Measurements from ENCODE around the gene FLYWCH2. TPM values are rescaled to one million over a fixed set of nuclear protein-coding genes. Genes with fewer than 3 reads are reported as not detected.

The FLYWCH2 gene
- total and polyA plus RNA-seq, 9 of the 15 experiments (the other 6 are each of a cell fraction or from before 2014, with no cell fraction given), result 0.70 to 55.5 (median 7.6) TPM

DNA sequence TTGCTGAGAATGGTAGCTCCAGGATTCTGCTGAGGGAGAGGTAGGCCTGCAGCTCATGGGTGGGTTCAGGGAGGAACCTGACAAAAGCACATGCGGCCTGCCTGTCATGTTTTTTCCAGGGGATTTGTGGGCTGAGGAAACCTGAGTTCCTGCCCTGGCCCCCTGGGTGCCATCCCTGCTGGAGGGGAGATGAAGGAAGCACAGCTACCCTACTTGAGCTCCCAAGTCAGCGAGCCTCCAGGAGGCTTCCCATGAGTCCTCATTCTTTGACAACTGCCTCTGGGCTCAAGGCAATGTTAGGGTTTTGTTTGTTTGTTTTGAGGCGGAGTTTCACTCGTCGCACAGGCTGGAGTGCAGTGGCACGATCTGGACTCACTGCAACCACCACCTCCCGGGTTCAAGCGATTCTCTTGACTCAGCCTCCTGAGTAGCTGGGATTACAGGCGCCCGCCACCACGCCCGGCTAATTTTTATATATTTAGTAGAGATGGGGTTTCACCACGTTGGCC, 16.6 kb downstream of the FLYWCH2 start:
- no peak overlapping the region for H3K27ac ChIP-seq (ENCODE audit: extremely low read depth, low read depth, low read length)
- no TSS peak for BruUV-seq (replicated peaks)
- FAIRE-seq, result no peak
- in situ Hi-C loops (cut with MboI) (no loop called here), intact Hi-C loops (cut with micrococcal nuclease) (no loop called here)
- H3K4me1 ChIP-seq (replicated peaks in 1 of 2; ENCODE audit: control insufficient read depth in 2 of 2, insufficient read depth in 2 of 2, low read length in 2 of 2), result peaks cover 7 to 44% of the 10 kb centered on the region in 2 experiments; a peak in 4 of 5 replicates
- H3K9ac ChIP-seq (ENCODE audit: insufficient read depth in 1 of 2, low read depth in 2 of 2, low read length in 2 of 2), result no peak overlapping the region; a peak in 1 of 4 replicates
- CTCF ChIA-PET (ENCODE audit: low intra/inter-chr PET ratio), result no interaction called here
- H2AFZ ChIP-seq (ENCODE audit: low read depth, low read length), result no peak overlapping the region
- 62% methylated on average over 13 of the region's 13 CpGs for whole genome bisulfite sequencing (ENCODE audit: insufficient coverage, low coverage, missing lambda C conversion rate)
- peaks cover 2% of the 10 kb centered on the region; the same call in 2 of the 3 replicates for H3K79me2 ChIP-seq (ENCODE audit: control insufficient read depth, insufficient read depth, low read length)
- no peak overlapping the region for H3K4me2 ChIP-seq (ENCODE audit: insufficient read depth, low read length)
- no peak for ATAC-seq
- no peaks in the 10 kb centered on the region for H3K36me3 ChIP-seq (ENCODE audit: control insufficient read depth, insufficient read depth, low read length)
- DNase-seq (ENCODE audit: extremely low read depth in 1 of 4, low spot score in 3 of 4), result no peak
- H3K9me3 ChIP-seq (replicated peaks; ENCODE audit: control insufficient read depth, insufficient read depth, low read depth, low read length), result no peaks in the 10 kb centered on the region
- POLR2A ChIA-PET, result interaction anchor here (0.7 to 1.5 kb wide), 4 partner anchors 11 to 169 kb away, joined by 3 to 6 read pairs (median 4); partner anchors contain the start of gene FLYWCH2
- no peaks in the 10 kb centered on the region for H3K9me1 ChIP-seq (ENCODE audit: control insufficient read depth, insufficient read depth, low read length)
- TF ChIP-seq ZNF717 (CRISPR knock-in tag; IDR thresholded peaks at IDR 0.05) (no peak), SP1 (CRISPR knock-in tag; IDR thresholded peaks at IDR 0.05) (no peak), NCOA1 (IDR thresholded peaks at IDR 0.05; ENCODE audit: low read depth) (no peak)
- TF ChIP-seq, protein P1, sequence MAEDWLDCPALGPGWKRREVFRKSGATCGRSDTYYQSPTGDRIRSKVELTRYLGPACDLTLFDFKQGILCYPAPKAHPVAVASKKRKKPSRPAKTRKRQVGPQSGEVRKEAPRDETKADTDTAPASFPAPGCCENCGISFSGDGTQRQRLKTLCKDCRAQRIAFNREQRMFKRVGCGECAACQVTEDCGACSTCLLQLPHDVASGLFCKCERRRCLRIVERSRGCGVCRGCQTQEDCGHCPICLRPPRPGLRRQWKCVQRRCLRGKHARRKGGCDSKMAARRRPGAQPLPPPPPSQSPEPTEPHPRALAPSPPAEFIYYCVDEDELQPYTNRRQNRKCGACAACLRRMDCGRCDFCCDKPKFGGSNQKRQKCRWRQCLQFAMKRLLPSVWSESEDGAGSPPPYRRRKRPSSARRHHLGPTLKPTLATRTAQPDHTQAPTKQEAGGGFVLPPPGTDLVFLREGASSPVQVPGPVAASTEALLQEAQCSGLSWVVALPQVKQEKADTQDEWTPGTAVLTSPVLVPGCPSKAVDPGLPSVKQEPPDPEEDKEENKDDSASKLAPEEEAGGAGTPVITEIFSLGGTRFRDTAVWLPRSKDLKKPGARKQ (CRISPR knock-in tag; IDR thresholded peaks at IDR 0.05), result no peak
- no peaks in the 10 kb centered on the region for H4K20me1 ChIP-seq (replicated peaks; ENCODE audit: control insufficient read depth, insufficient read depth, low read length)
- no peak overlapping the region for H3K4me3 ChIP-seq
- H3K27me3 ChIP-seq (ENCODE audit: control insufficient read depth in 2 of 2, insufficient read depth in 2 of 2, low read length in 2 of 2), result no peaks in the 10 kb centered on the region
